Smooth muscle cell (in vitro differentiated cells): Measurements from ENCODE around the gene CFHR1. TPM values are rescaled to one million over a fixed set of nuclear protein-coding genes. Genes with fewer than 3 reads are reported as not detected.

Source experiments
- DNase-seq: peaks from one replicate; lab custom pipeline; 2025; ENCODE audit not compliant: unreplicated experiment; lab: John Stamatoyannopoulos, UW
- H2AFZ ChIP-seq: fragments of 200-600 bp; sonication (generic); 2 replicates; pipeline ENCODE4 v1.6.0; 2016; ENCODE audit warnings: antibody characterized with exemption, low read depth, mild to moderate bottlenecking
- H3F3A ChIP-seq: fragments of 200-600 bp; sonication (generic); 2 replicates; pipeline ENCODE4 v1.6.0; 2017; ENCODE audit warnings: antibody characterized with exemption, low read depth
- H3K27ac ChIP-seq: fragments of 200-600 bp; sonication (generic); 2 replicates; pipeline ENCODE4 v1.5.1; 2016; ENCODE audit warnings: low read depth, mild to moderate bottlenecking
- H3K27me3 ChIP-seq: fragments of 200-600 bp; sonication (generic); 2 replicates; pipeline ENCODE4 v1.6.1; 2016; ENCODE audit warnings: low read depth, mild to moderate bottlenecking
- H3K36me3 ChIP-seq: fragments of 200-600 bp; sonication (generic); 2 replicates; pipeline ENCODE4 v1.5.1; 2016; ENCODE audit warnings: low read depth
- H3K4me1 ChIP-seq: fragments of 200-600 bp; sonication (generic); 2 replicates; pipeline ENCODE4 v1.5.1; 2016; ENCODE audit warnings: low read depth
- H3K4me2 ChIP-seq: fragments of 200-600 bp; sonication (generic); 2 replicates; pipeline ENCODE4 v1.6.0; 2016; ENCODE audit warnings: mild to moderate bottlenecking
- H3K4me3 ChIP-seq: fragments of 200-600 bp; sonication (generic); 2 replicates; pipeline ENCODE4 v1.5.1; 2016; ENCODE audit warnings: mild to moderate bottlenecking
- H3K79me2 ChIP-seq: fragments of 200-600 bp; sonication (generic); 2 replicates; pipeline ENCODE4 v1.6.0; 2016; ENCODE audit warnings: low read depth, mild to moderate bottlenecking
- H3K9ac ChIP-seq: fragments of 200-600 bp; sonication (generic); 2 replicates; pipeline ENCODE4 v1.6.0; 2016; ENCODE audit warnings: low read depth
- H3K9me3 ChIP-seq: fragments of 200-600 bp; sonication (generic); replicated peaks from 2 replicates; pipeline ENCODE4 v1.5.1; 2016; ENCODE audit warnings: low read depth
- H4K20me1 ChIP-seq: fragments of 200-600 bp; sonication (generic); 2 replicates; pipeline ENCODE4 v1.6.0; 2016; ENCODE audit warnings: low read depth
- CTCF ChIP-seq: fragments of 200-600 bp; sonication (generic); IDR thresholded peaks from 2 replicates; pipeline ENCODE4 v1.5.1; 2017; ENCODE audit warnings: borderline replicate concordance, mild to moderate bottlenecking, antibody characterized with exemption; ENCODE audit not compliant: insufficient read depth, poor library complexity, severe bottlenecking
- WGBS: methylation state at CpG from one replicate; pipeline ENCODE4 v1.1.7; 2016; ENCODE audit warnings: low lambda C conversion rate; 5-methylcytosine and 5-hydroxymethylcytosine counted together
- polyA plus RNA-seq: library from polyadenylated mRNA; unstranded; fragments of >200 nt; fragmentation: Nextera tagmentation; extraction: Ambion mirVana; gene quantifications from 2 replicates; pipeline ENCODE4 v1.2.1, GENCODE V29; 2016
- total RNA-seq: library from RNA; depleted of rRNA; stranded (reverse); fragments of >200 nt; gene quantifications from 2 replicates; pipeline ENCODE4 v1.2.3, GENCODE V29; 2014

CFHR1 gene
- total and polyA plus RNA-seq, 2 experiments from 2014 or later = not detected

DNA sequence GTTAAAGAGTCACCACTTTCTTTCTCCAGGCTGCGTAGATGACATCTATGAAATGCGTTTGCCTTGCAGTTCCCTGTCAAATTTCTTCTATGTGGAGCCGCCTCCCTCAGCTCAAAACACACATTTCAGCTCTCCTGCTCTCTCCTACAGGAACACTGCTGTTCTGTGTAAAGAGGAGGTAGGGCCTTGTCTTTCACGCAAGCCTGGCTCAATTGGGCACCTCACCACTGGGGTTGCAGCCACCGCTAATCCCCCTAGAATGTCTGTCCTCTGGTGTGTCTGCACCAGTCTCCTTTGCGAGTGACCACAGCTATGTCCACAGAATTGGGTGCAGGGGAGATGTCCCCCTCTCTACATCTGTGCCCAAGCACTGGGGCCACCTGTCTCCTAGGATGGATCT, 36.5 kb downstream of the CFHR1 start:
- Histone ChIP-seq H3K4me1 (no peaks in the 10 kb centered on the region), H4K20me1 (no peaks in the 10 kb centered on the region), H3K4me3 (no peak overlapping the region), H3K36me3 (no peaks in the 10 kb centered on the region), H3K4me2 (no peak overlapping the region), H3K9ac (no peak overlapping the region), H3K27me3 (no peaks in the 10 kb centered on the region), H2AFZ (no peak overlapping the region), H3K79me2 (no peaks in the 10 kb centered on the region), H3F3A (no peaks in the 10 kb centered on the region), H3K27ac (no peak overlapping the region), H3K9me3 (no peaks in the 10 kb centered on the region)
- no peak for TF ChIP-seq CTCF
- 86% methylated on average over 6 of the region's 6 CpGs for WGBS
- no peak for DNase-seq

GRCh38 chr1:196857188-196857587, 37.7 kb downstream of the CFHR1 start:
- 89% methylated on average over 2 of the region's 2 CpGs for WGBS
- H3K36me3 ChIP-seq = no peaks in the 10 kb centered on the region
- no peaks in the 10 kb centered on the region for H3K4me1 ChIP-seq
- no peak overlapping the region for H3K9ac ChIP-seq
- H3K9me3 ChIP-seq = no peaks in the 10 kb centered on the region
- no peaks in the 10 kb centered on the region for H3K79me2 ChIP-seq
- no peak overlapping the region for H3K27ac ChIP-seq
- no peaks in the 10 kb centered on the region for H4K20me1 ChIP-seq
- TF ChIP-seq CTCF = no peak
- H2AFZ ChIP-seq = no peak overlapping the region
- H3F3A ChIP-seq = no peaks in the 10 kb centered on the region
- H3K4me3 ChIP-seq = no peak overlapping the region
- H3K4me2 ChIP-seq = no peak overlapping the region
- no peaks in the 10 kb centered on the region for H3K27me3 ChIP-seq
- DNase-seq = no peak

DNA sequence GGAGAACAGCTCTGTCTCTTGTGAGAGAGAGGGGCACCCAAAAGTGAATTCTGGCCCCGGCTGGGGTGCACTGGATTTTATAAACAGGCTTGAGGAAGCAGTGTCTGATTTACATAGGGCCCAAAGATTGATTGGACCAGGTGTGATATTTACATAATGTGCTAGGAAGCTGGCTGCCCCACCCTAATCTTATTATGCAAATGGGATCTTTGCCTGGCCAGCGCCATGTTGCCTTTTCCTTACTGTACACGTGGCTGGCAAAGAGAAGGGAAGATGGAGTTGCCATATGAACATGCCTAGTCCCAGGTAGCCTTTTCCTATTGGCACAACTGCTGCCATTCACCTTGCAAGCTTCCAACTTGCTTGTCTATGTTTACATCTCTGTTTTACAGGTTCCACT, 39.3 kb downstream of the CFHR1 start:
- WGBS = 87% methylated on average over 3 of the region's 3 CpGs

More for the DNA sequence above, 39.3 kb downstream of the CFHR1 start:
- Histone ChIP-seq H3K79me2 (no peaks in the 10 kb centered on the region), H3K27ac (no peak overlapping the region), H3K4me2 (no peak overlapping the region), H3K9me3 (no peaks in the 10 kb centered on the region), H2AFZ (no peak overlapping the region), H3K4me3 (no peak overlapping the region), H3K4me1 (no peaks in the 10 kb centered on the region), H3F3A (no peaks in the 10 kb centered on the region), H4K20me1 (no peaks in the 10 kb centered on the region), H3K9ac (no peak overlapping the region), H3K36me3 (no peaks in the 10 kb centered on the region), H3K27me3 (no peaks in the 10 kb centered on the region)
- no peak for TF ChIP-seq CTCF
- DNase-seq = no peak
